HL-60 (cell line): ENCODE data around the gene DCAF7.
A peak's percentile ranks its signal among the peaks of the same experiment; 100 is the strongest.

ENCODE experiments used
- DNase-seq, 2 experiments: peaks; one replicate each; pipeline ENCODE4 v3.0.0-alpha.2; 2010 to 2020; ENCODE audit warnings: low read depth in 1 of 2, low spot score in 1 of 2
- H3K27ac ChIP-seq: fragments of 250-450 bp; sonication (Bioruptor Pico); replicated peaks from 2 replicates; pipeline ENCODE4 v1.5.1; 2020; ENCODE audit warnings: mild to moderate bottlenecking, moderate library complexity
- H3K27me3 ChIP-seq: fragments of 250-450 bp; sonication (Bioruptor Pico); 2 replicates; pipeline ENCODE4 v1.5.1; 2021; ENCODE audit warnings: mild to moderate bottlenecking, moderate library complexity; ENCODE audit not compliant: insufficient read depth, poor library complexity, severe bottlenecking
- H3K4me3 ChIP-seq: replicated peaks from 2 replicates; pipeline ENCODE4 v1.5.1; 2011; ENCODE audit warnings: mild to moderate bottlenecking, control low read depth, low read length; ENCODE audit not compliant: insufficient read depth
- CTCF ChIP-seq: IDR thresholded peaks from one replicate; pipeline ENCODE4 v1.5.1; 2011; ENCODE audit warnings: low read length, control low read depth, inconsistent platforms; ENCODE audit not compliant: insufficient read depth
- GABPA ChIP-seq: IDR thresholded peaks from 2 replicates; pipeline ENCODE4 v1.6.1; 2012; ENCODE audit warnings: low read depth
- POLR2AphosphoS5 ChIP-seq: IDR thresholded peaks from 2 replicates; pipeline ENCODE4 v1.6.1; 2012; ENCODE audit warnings: low read depth
- REST ChIP-seq: IDR thresholded peaks from 2 replicates; pipeline ENCODE4 v1.6.1; 2012; ENCODE audit warnings: low read depth; ENCODE audit not compliant: insufficient replicate concordance
- SPI1 ChIP-seq: IDR thresholded peaks from 2 replicates; pipeline ENCODE4 v1.6.1; 2012; ENCODE audit warnings: low read depth, mild to moderate bottlenecking, borderline replicate concordance

The DCAF7 gene

GRCh38 chr17:63595132-63595531 lies 44.9 kb downstream of the DCAF7 start:
- TF ChIP-seq POLR2AphosphoS5 (0 out of 2 replicates have a peak, but pooled peaks have one; percentile 24), GABPA (no peak), SPI1 (no peak)
- H3K4me3 ChIP-seq = no peak overlapping the region

GRCh38 chr17:63596856-63597586 lies 46.7 kb downstream of the DCAF7 start:
- no peak overlapping the region for H3K27ac ChIP-seq
- no peak for TF ChIP-seq SPI1
- no peak for TF ChIP-seq POLR2AphosphoS5
- TF ChIP-seq GABPA = no peak
- TF ChIP-seq REST = no peak
- no peak for TF ChIP-seq CTCF
- H3K27me3 ChIP-seq = no peaks in the 10 kb centered on the region
- DNase-seq = no peak
- no peak overlapping the region for H3K4me3 ChIP-seq

More at GRCh38 chr17:63595132-63595531, 44.9 kb downstream of the DCAF7 start:
- DNase-seq = no peak
- Histone ChIP-seq H3K27me3 (no peaks in the 10 kb centered on the region), H3K27ac (no peak overlapping the region)

GRCh38 chr17:63598281-63598680 lies 48.0 kb downstream of the DCAF7 start:
- no peak overlapping the region for H3K27ac ChIP-seq
- no peaks in the 10 kb centered on the region for H3K27me3 ChIP-seq
- DNase-seq = no peak
- H3K4me3 ChIP-seq = no peak overlapping the region
- TF ChIP-seq POLR2AphosphoS5 (no peak), CTCF (no peak), REST (no peak), SPI1 (no peak), GABPA (no peak)

- Histone ChIP-seq H3K27me3 (no peaks in the 10 kb centered on the region), H3K4me3 (peak within 1 kb of the TSS; percentile 64), H3K27ac (peak within 1 kb of the TSS; percentile 81)
- TF ChIP-seq SPI1 = no peak
- peak; percentile 94 for TF ChIP-seq POLR2AphosphoS5
- peak; percentile 49 for TF ChIP-seq REST
- peak; percentile 99 for TF ChIP-seq GABPA
- peak; percentile 78 to 86 for DNase-seq
Observed at GRCh38 chr17:63600569-63601438, 50.5 kb downstream of the DCAF7 start, which contains the start of gene TACO1. TSS of gene TACO1 (plus strand) at chr17:63600895. CDS start at chr17:63601084, 189 bp downstream.
